HL-60 (cell line): ENCODE results near the gene MAB21L4.

Experiments used
- CTCF ChIP-seq: IDR thresholded peaks from one replicate; pipeline ENCODE4 v1.5.1; 2011; ENCODE audit warnings: low read length, control low read depth, inconsistent platforms; ENCODE audit not compliant: insufficient read depth
- POLR2AphosphoS5 ChIP-seq: IDR thresholded peaks from 2 replicates; pipeline ENCODE4 v1.6.1; 2012; ENCODE audit warnings: low read depth
- REST ChIP-seq: IDR thresholded peaks from 2 replicates; pipeline ENCODE4 v1.6.1; 2012; ENCODE audit warnings: low read depth; ENCODE audit not compliant: insufficient replicate concordance
- SPI1 ChIP-seq: IDR thresholded peaks from 2 replicates; pipeline ENCODE4 v1.6.1; 2012; ENCODE audit warnings: low read depth, mild to moderate bottlenecking, borderline replicate concordance

DNA sequence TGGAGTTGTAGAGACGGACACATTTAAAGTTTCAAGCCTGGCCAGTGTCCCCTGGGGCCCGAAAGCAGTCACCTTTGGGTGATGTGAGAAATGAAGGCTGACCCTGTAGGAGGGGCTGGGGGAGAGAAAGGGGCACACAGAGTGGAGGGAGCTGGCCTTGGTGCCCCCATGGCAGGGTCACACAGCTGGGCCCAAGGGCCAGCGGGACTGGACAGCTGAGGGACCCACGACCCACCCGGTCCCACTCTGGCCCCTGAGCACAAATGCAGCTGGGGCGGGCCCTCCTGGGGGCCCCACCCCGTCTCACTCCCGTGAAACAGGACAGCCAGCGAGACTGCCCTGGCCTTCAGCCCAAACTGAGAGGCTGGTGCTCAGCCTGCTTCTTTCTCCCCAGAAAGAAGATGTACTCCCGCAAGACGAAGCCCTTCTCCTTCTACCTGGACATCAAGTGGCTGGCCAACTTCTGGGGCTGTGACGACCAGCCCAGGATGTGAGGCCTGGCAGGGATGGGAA lies 21.2 kb downstream of the MAB21L4 start:
- TF ChIP-seq SPI1 (no peak), POLR2AphosphoS5 (no peak), CTCF (no peak), REST (no peak)
